GM23338 (cell line): ENCODE measurements around the gene LONP1. TPM values are rescaled to one million over a fixed set of nuclear protein-coding genes. Genes with fewer than 3 reads are reported as not detected.

Source experiments
- ATAC-seq: fragments of 200-7000 bp; cut with Tn5 transposase; 3 replicates; pipeline ENCODE4 v1.9.1; 2020
- DNase-seq: peaks from one replicate; pipeline ENCODE4 v3.0.0-alpha.2; 2015; ENCODE audit warnings: low spot score
- H2AFZ ChIP-seq: fragments of 200-600 bp; sonication (generic); 2 replicates; pipeline ENCODE4 v1.8.0; 2016; ENCODE audit warnings: antibody characterized with exemption, mild to moderate bottlenecking, moderate library complexity
- H3F3A ChIP-seq: fragments of 200-600 bp; sonication (generic); replicated peaks from 2 replicates; pipeline ENCODE4 v1.8.0; 2017; ENCODE audit warnings: antibody characterized with exemption, mixed run types, low read depth
- H3K27ac ChIP-seq: fragments of 200-600 bp; sonication (generic); 2 replicates; pipeline ENCODE4 v1.6.1; 2016; ENCODE audit warnings: low read depth
- H3K27me3 ChIP-seq: fragments of 200-600 bp; sonication (generic); 2 replicates; pipeline ENCODE4 v1.8.0; 2016; ENCODE audit warnings: mild to moderate bottlenecking, mixed run types, moderate library complexity; ENCODE audit not compliant: insufficient read depth
- H3K36me3 ChIP-seq: fragments of 200-600 bp; sonication (generic); 2 replicates; pipeline ENCODE4 v1.8.0; 2016; ENCODE audit warnings: mild to moderate bottlenecking; ENCODE audit not compliant: insufficient read depth
- H3K4me1 ChIP-seq: fragments of 200-600 bp; sonication (generic); 2 replicates; pipeline ENCODE4 v1.8.0; 2016; ENCODE audit warnings: mild to moderate bottlenecking, moderate library complexity; ENCODE audit not compliant: insufficient read depth
- H3K4me2 ChIP-seq: fragments of 200-600 bp; sonication (generic); 2 replicates; pipeline ENCODE4 v1.7.1; 2017; ENCODE audit warnings: mixed run types
- H3K4me3 ChIP-seq: fragments of 200-600 bp; sonication (generic); 2 replicates; pipeline ENCODE4 v1.6.1; 2016; ENCODE audit warnings: mixed run types
- H3K79me2 ChIP-seq: fragments of 200-600 bp; sonication (generic); replicated peaks from 2 replicates; pipeline ENCODE4 v1.8.0; 2017; ENCODE audit warnings: mild to moderate bottlenecking; ENCODE audit not compliant: insufficient read depth
- H3K9me2 ChIP-seq: fragments of 200-600 bp; sonication (generic); 2 replicates; pipeline ENCODE4 v1.8.0; 2017; ENCODE audit not compliant: insufficient read depth
- H4K20me1 ChIP-seq: fragments of 200-600 bp; sonication (generic); replicated peaks from 2 replicates; pipeline ENCODE4 v1.8.0; 2017; ENCODE audit warnings: mild to moderate bottlenecking; ENCODE audit not compliant: insufficient read depth
- H3K27ac Mint-ChIP-seq: 2 replicates; pipeline ENCODE4 v1.8.0; 2020; ENCODE audit warnings: inconsistent platforms, mild to moderate bottlenecking, moderate library complexity, mixed read lengths
- H3K27me3 Mint-ChIP-seq: 3 replicates; pipeline ENCODE4 v1.8.0; 2022; ENCODE audit warnings: low read depth, mild to moderate bottlenecking, moderate library complexity, mixed read lengths, inconsistent platforms; ENCODE audit not compliant: insufficient read depth, poor library complexity
- H3K36me3 Mint-ChIP-seq: 3 replicates; pipeline ENCODE4 v1.8.0; 2021; ENCODE audit warnings: low read depth, mild to moderate bottlenecking, inconsistent platforms, moderate library complexity, mixed read lengths
- H3K4me1 Mint-ChIP-seq: 3 replicates; pipeline ENCODE4 v1.8.0; 2020; ENCODE audit warnings: mild to moderate bottlenecking, inconsistent platforms, mixed read lengths
- H3K4me3 Mint-ChIP-seq: 3 replicates; pipeline ENCODE4 v1.8.0; 2021; ENCODE audit warnings: moderate library complexity, mild to moderate bottlenecking, inconsistent platforms, mixed read lengths
- H3K9me3 Mint-ChIP-seq: 3 replicates; pipeline ENCODE4 v1.8.0; 2020; ENCODE audit warnings: moderate library complexity, mild to moderate bottlenecking, inconsistent platforms, mixed read lengths
- CREB1 ChIP-seq: fragments of 250-450 bp; sonication (Bioruptor Pico); IDR thresholded peaks from 2 replicates; pipeline ENCODE4 v1.5.0; 2020; ENCODE audit warnings: low read depth, mild to moderate bottlenecking, moderate library complexity
- CTCF ChIP-seq, 2 experiments: fragments of 200-600 bp in 1 of 2; sonication (generic) in 1 of 2; conservative IDR thresholded peaks; 2 replicates each; pipeline versions ENCODE4 v1.5.1 to v1.6.1; 2016 to 2017; ENCODE audit warnings: antibody characterized with exemption in 2 of 2, low read depth in 2 of 2, mild to moderate bottlenecking in 2 of 2, moderate library complexity in 1 of 2
- ETS1 ChIP-seq: IDR thresholded peaks from 2 replicates; pipeline ENCODE4 v1.6.1; 2016; ENCODE audit warnings: antibody characterized with exemption
- EZH2 ChIP-seq: fragments of 200-600 bp; sonication (generic); IDR thresholded peaks from one replicate; pipeline ENCODE4 v1.8.0; 2017; ENCODE audit warnings: antibody characterized with exemption, mild to moderate bottlenecking, low read depth; ENCODE audit not compliant: unreplicated experiment
- EZH2phosphoT487 ChIP-seq: fragments of 200-600 bp; sonication (generic); IDR thresholded peaks from one replicate; pipeline ENCODE4 v1.8.1; 2018; ENCODE audit warnings: antibody characterized with exemption; ENCODE audit not compliant: unreplicated experiment
- JUNB ChIP-seq: IDR thresholded peaks from one replicate; pipeline ENCODE4 v1.6.1; 2016; ENCODE audit warnings: antibody characterized with exemption; ENCODE audit not compliant: unreplicated experiment
- NANOG ChIP-seq: IDR thresholded peaks from 2 replicates; pipeline ENCODE4 v1.6.1; 2016; ENCODE audit warnings: antibody characterized with exemption, borderline replicate concordance
- POLR2AphosphoS5 ChIP-seq: IDR thresholded peaks from 2 replicates; pipeline ENCODE4 v1.6.1; 2016; ENCODE audit warnings: antibody characterized with exemption, low read depth
- REST ChIP-seq: IDR thresholded peaks from one replicate; pipeline ENCODE4 v1.6.1; 2018; ENCODE audit warnings: antibody characterized with exemption; ENCODE audit not compliant: unreplicated experiment
- STAT1 ChIP-seq: IDR thresholded peaks from one replicate; pipeline ENCODE4 v1.6.1; 2016; ENCODE audit warnings: antibody characterized with exemption; ENCODE audit not compliant: unreplicated experiment
- ZNF114 ChIP-seq: fragments of 250-450 bp; sonication (Bioruptor Pico); IDR thresholded peaks from 2 replicates; pipeline ENCODE4 v1.5.0; 2020; ENCODE audit warnings: mild to moderate bottlenecking, moderate library complexity
- ZNF331 ChIP-seq: fragments of 250-450 bp; sonication (Bioruptor Pico); IDR thresholded peaks from 2 replicates; pipeline ENCODE4 v1.5.0; 2020; ENCODE audit warnings: low read depth, mild to moderate bottlenecking, moderate library complexity
- ZNF462 ChIP-seq: fragments of 250-450 bp; sonication (Bioruptor Pico); IDR thresholded peaks from 2 replicates; pipeline ENCODE4 v1.5.0; 2020; ENCODE audit warnings: mild to moderate bottlenecking, moderate library complexity
- long read RNA-seq: library from polyadenylated mRNA; unstranded; transcript quantifications from one replicate; pipeline ENCODE4 v2.0.0, GENCODE V29; 2020; ENCODE audit not compliant: unreplicated experiment
- polyA plus RNA-seq: library from polyadenylated mRNA; unstranded; fragments of >200 nt; fragmentation: Nextera tagmentation; extraction: Ambion mirVana; gene quantifications from 2 replicates; pipeline ENCODE4 v1.2.1, GENCODE V29; 2016
- total RNA-seq: library from RNA; depleted of rRNA; stranded (reverse); fragments of >200 nt; shearing (Covaris generic); gene quantifications from 2 replicates; pipeline ENCODE4 v1.2.3, GENCODE V29; 2014; rRNA removed

LONP1 gene
- total RNA-seq (123 and 137 TPM in 2 replicates), polyA plus RNA-seq (64.5 and 68.6 TPM in 2 replicates)
- long read RNA-seq, transcript LONP1-201 (18 exons, 3,236 nt): major isoform, 12 of 23 reads
- long read RNA-seq, partial matches to known transcripts: 5 of 23 reads
- long read RNA-seq, other reads (novel, unspliced or antisense): 6 of 23 reads

GRCh38 chr19:5719961-5720790 lies at the start of gene LONP1, which contains the start of gene CATSPERD:
Gene LONP1, minus strand, starts transcription at chr19:5720146. Its CDS starts 14 bp downstream, at chr19:5720132.
Gene CATSPERD, plus strand, starts transcription at chr19:5720637. Its CDS starts 101 bp downstream, at chr19:5720738.
- Histone ChIP-seq H3K36me3 (peaks cover 4% of the 10 kb centered on the region; the same call in 1 of the 2 replicates), H4K20me1 (peaks cover 24% of the 10 kb centered on the region), H2AFZ (peak within 1 kb of the TSS; percentile 75; the same call in 1 of the 2 replicates), H3K27me3 (no peaks in the 10 kb centered on the region), H3K4me3 (peak within 1 kb of the TSS; percentile 88), H3K79me2 (peaks cover 45% of the 10 kb centered on the region), H3K4me2 (peak within 1 kb of the TSS; percentile 99), H3K4me1 (peaks cover 8% of the 10 kb centered on the region), H3K9me2 (no peaks in the 10 kb centered on the region), H3K27ac (peak within 1 kb of the TSS; percentile 98), H3F3A (0 out of 2 replicates have a peak, but pooled peaks cover 5% of the 10 kb centered on the region)
- H3K36me3 Mint-ChIP-seq: peaks cover 32% of the 10 kb centered on the region
- no peaks in the 10 kb centered on the region for H3K9me3 Mint-ChIP-seq
- ATAC-seq: peak; percentile 93
- DNase-seq: peak; percentile 99
- peaks cover 15% of the 10 kb centered on the region for H3K4me1 Mint-ChIP-seq
- TF ChIP-seq NANOG (no peak; the same call in 1 of the 2 replicates), STAT1 (no peak), CREB1 (peak; percentile 97), CTCF (conservative IDR thresholded peaks at IDR 0.05; ENCODE audit: low read depth in 2 of 2) (peak; percentile 66 to 91), ETS1 (peak; percentile 87), ZNF331 (CRISPR knock-in tag) (no peak), REST (no peak), POLR2AphosphoS5 (peak; percentile 90), EZH2 (no peak), ZNF462 (CRISPR knock-in tag) (no peak), ZNF114 (no peak), JUNB (no peak), EZH2phosphoT487 (no peak)
- peak within 1 kb of the TSS; percentile 98 for H3K4me3 Mint-ChIP-seq
- H3K27me3 Mint-ChIP-seq: peaks cover 22% of the 10 kb centered on the region
- peak within 1 kb of the TSS; percentile 99 for H3K27ac Mint-ChIP-seq
